ENCODE results near the gene USP25.

DNA sequence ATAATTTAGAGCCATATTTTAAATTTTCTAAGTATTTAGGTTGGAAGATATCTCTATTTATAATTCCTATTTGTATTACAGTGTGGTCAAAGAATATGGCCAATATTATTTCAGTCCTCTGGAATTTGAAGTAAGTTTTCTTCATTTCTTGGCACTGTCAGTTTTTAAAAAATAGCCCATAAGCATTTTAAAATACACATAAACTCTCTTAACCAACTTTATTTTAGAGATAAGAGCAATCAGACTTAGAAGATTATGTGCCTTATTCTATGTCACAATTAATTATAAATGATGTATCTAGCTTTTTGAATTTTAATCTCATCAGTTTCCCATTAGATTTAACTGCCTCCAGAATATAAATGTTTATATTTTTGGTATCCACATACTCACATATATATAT, 130.8 kb downstream of the USP25 start:
- TF ChIP-seq CTCF (IDR thresholded peaks at IDR 0.05; ENCODE audit: low read depth, low read length, poor library complexity, severe bottlenecking) (no peak), EZH2phosphoT487 (IDR thresholded peaks at IDR 0.05; ENCODE audit: borderline replicate concordance, low read length) (no peak)

Measured in DOHH2 (cell line).